ENCODE measurements around the gene FRS2.
"Not testable (repeated sequence)": the region's sequence is repeated elsewhere in the genome, so short reads cannot be mapped to it uniquely, and the experiment has no call there.

Gene FRS2

DNA sequence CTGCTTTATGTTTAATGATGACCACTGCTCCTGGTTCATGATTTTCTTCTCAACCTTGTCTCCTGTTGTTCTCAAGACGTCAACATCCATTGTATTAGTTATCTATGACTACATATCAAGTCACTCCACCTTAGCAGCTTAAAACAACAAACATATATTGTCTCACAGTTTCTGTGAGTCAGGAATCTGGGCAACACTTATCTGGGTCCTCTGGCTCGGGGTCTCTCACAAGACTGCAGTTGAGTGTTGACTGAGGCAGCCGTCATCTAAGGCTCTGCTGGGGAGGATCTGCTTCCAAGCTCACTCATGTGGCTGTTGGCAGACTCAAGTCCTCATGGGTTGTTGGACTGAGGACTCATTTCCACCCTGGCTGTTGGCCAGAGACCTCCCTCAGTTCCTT, 27.3 kb upstream of the FRS2 start:
- H3K79me2 ChIP-seq (ENCODE audit: insufficient read depth, low read depth): no peaks in the 10 kb centered on the region
- H3K27me3 ChIP-seq (ENCODE audit: insufficient read depth, low read depth): no peaks in the 10 kb centered on the region
- no peak overlapping the region for H2AFZ ChIP-seq (ENCODE audit: low read depth)
- TF ChIP-seq, protein P1, sequence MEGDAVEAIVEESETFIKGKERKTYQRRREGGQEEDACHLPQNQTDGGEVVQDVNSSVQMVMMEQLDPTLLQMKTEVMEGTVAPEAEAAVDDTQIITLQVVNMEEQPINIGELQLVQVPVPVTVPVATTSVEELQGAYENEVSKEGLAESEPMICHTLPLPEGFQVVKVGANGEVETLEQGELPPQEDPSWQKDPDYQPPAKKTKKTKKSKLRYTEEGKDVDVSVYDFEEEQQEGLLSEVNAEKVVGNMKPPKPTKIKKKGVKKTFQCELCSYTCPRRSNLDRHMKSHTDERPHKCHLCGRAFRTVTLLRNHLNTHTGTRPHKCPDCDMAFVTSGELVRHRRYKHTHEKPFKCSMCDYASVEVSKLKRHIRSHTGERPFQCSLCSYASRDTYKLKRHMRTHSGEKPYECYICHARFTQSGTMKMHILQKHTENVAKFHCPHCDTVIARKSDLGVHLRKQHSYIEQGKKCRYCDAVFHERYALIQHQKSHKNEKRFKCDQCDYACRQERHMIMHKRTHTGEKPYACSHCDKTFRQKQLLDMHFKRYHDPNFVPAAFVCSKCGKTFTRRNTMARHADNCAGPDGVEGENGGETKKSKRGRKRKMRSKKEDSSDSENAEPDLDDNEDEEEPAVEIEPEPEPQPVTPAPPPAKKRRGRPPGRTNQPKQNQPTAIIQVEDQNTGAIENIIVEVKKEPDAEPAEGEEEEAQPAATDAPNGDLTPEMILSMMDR (conservative IDR thresholded peaks at IDR 0.05; ENCODE audit: low read depth, low read length): no peak
- H3K4me2 ChIP-seq: no peak overlapping the region
- no peaks in the 10 kb centered on the region for H4K20me1 ChIP-seq (ENCODE audit: insufficient read depth)
- H3K9ac ChIP-seq: no peak overlapping the region
- no peak overlapping the region for H3K4me3 ChIP-seq (IDR thresholded peaks at IDR 0.05; ENCODE audit: insufficient read depth, low read depth, low read length)
- H3K27ac ChIP-seq: no peak overlapping the region
- H3K36me3 ChIP-seq (ENCODE audit: insufficient read depth): no peaks in the 10 kb centered on the region
- no peaks in the 10 kb centered on the region for H3K4me1 ChIP-seq (ENCODE audit: low read depth, poor library complexity, severe bottlenecking)

DNA sequence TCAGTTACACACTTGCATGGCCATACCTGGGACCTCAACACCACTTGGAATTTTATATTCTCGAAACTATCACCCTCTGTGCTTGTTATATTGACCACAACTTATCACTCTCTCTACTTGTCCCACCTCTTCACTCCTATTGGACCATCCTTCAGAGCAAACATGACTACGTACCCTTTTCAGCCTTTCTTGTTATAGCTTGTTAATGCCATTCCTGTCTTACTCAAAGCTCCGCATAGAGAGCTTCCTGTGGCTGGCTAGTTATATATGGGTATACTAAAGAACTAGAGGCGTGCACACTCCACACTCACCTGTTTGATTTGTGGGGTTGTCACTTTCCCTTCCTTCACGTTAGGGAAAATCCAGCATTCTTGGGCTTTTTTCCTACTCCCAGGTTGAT, 26.3 kb upstream of the FRS2 start:
- Histone ChIP-seq H4K20me1 (ENCODE audit: insufficient read depth) (no peaks in the 10 kb centered on the region), H3K4me3 (IDR thresholded peaks at IDR 0.05; ENCODE audit: insufficient read depth, low read depth, low read length) (no peak overlapping the region), H3K4me1 (ENCODE audit: low read depth, poor library complexity, severe bottlenecking) (no peaks in the 10 kb centered on the region), H3K4me2 (no peak overlapping the region), H2AFZ (ENCODE audit: low read depth) (no peak overlapping the region), H3K36me3 (ENCODE audit: insufficient read depth) (no peaks in the 10 kb centered on the region), H3K9ac (no peak overlapping the region), H3K27ac (no peak overlapping the region), H3K27me3 (ENCODE audit: insufficient read depth, low read depth) (no peaks in the 10 kb centered on the region), H3K79me2 (ENCODE audit: insufficient read depth, low read depth) (no peaks in the 10 kb centered on the region)
- TF ChIP-seq, protein P1 (conservative IDR thresholded peaks at IDR 0.05; ENCODE audit: low read depth, low read length): no peak

GRCh38 chr12:69447892-69448291, 22.3 kb upstream of the FRS2 start:
- H3K4me1 ChIP-seq (ENCODE audit: low read depth, poor library complexity, severe bottlenecking): no peaks in the 10 kb centered on the region
- H2AFZ ChIP-seq (ENCODE audit: low read depth): no peak overlapping the region
- no peak overlapping the region for H3K27ac ChIP-seq
- H3K79me2 ChIP-seq (ENCODE audit: insufficient read depth, low read depth): no peaks in the 10 kb centered on the region
- TF ChIP-seq, protein P1 (conservative IDR thresholded peaks at IDR 0.05; ENCODE audit: low read depth, low read length): no peak
- no peak overlapping the region for H3K4me3 ChIP-seq (IDR thresholded peaks at IDR 0.05; ENCODE audit: insufficient read depth, low read depth, low read length)
- H3K27me3 ChIP-seq (ENCODE audit: insufficient read depth, low read depth): no peaks in the 10 kb centered on the region
- no peaks in the 10 kb centered on the region for H3K36me3 ChIP-seq (ENCODE audit: insufficient read depth)
- H4K20me1 ChIP-seq (ENCODE audit: insufficient read depth): no peaks in the 10 kb centered on the region
- no peak overlapping the region for H3K4me2 ChIP-seq
- H3K9ac ChIP-seq: no peak overlapping the region

DNA sequence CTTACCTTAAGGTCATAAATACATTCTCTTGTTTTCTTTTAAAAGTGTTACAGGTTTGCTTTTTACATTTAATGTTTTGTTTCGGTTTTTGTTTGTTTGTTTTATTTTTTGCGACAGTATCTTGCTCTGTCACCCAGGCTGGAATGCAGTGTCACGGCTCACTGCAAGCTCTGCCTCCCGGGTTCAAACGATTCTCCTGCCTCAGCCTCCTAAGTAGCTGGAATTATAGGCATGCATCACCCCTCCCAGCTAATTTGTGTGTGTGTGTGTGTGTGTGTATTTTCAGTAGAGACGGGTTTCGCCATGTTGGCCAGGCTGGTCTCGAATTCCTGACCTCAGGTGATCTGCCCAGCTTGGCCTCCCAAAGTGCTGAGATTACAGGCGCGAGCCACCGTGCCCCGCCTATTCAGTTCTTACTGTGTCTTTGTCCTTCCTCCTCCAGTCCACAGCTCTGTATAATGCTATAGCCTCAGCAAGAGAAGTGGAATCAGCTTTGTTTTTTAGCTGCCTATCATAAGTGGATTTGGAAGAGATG, 17.5 kb upstream of the FRS2 start:
- not testable (repeated sequence) for H2AFZ ChIP-seq (ENCODE audit: low read depth); H3K4me2 ChIP-seq

DNA sequence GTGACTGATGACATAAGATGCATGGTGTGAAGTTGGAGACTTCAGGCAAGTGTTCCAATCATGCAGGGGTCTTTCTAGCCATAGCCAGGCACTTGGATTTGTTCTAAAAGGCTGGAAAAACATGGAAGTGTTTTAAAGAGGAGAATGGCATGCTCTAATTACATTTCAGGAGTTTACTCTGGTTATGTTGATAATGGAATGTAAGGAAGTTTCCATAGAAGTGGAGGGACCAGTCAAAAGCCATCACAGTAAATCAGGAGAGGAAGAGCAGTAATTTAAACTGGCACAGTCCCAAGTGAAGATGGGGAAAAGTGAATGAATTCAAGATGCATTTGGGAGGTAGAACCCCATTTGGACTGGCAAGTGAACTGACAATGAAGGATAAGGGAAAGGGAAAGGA, 13.9 kb upstream of the FRS2 start:
- Histone ChIP-seq H4K20me1 (ENCODE audit: insufficient read depth) (no peaks in the 10 kb centered on the region), H3K36me3 (ENCODE audit: insufficient read depth) (no peaks in the 10 kb centered on the region), H3K9ac (no peak overlapping the region), H3K4me1 (ENCODE audit: low read depth, poor library complexity, severe bottlenecking) (no peaks in the 10 kb centered on the region), H3K4me3 (IDR thresholded peaks at IDR 0.05; ENCODE audit: insufficient read depth, low read depth, low read length) (no peak overlapping the region), H2AFZ (ENCODE audit: low read depth) (no peak overlapping the region), H3K27me3 (ENCODE audit: insufficient read depth, low read depth) (no peaks in the 10 kb centered on the region), H3K27ac (no peak overlapping the region), H3K4me2 (no peak overlapping the region), H3K79me2 (ENCODE audit: insufficient read depth, low read depth) (no peaks in the 10 kb centered on the region)
- TF ChIP-seq, protein P1 (conservative IDR thresholded peaks at IDR 0.05; ENCODE audit: low read depth, low read length): no peak

More for the DNA sequence above, 17.5 kb upstream of the FRS2 start:
- H4K20me1 ChIP-seq (ENCODE audit: insufficient read depth); H3K4me1 ChIP-seq (ENCODE audit: low read depth, poor library complexity, severe bottlenecking); H3K4me3 ChIP-seq (IDR thresholded peaks at IDR 0.05; ENCODE audit: insufficient read depth, low read depth, low read length); H3K27ac ChIP-seq; H3K79me2 ChIP-seq (ENCODE audit: insufficient read depth, low read depth); H3K36me3 ChIP-seq (ENCODE audit: insufficient read depth); H3K27me3 ChIP-seq (ENCODE audit: insufficient read depth, low read depth); H3K9ac ChIP-seq: not testable (repeated sequence)

Data from KMS-11 (cell line).